ENCODE measurements around the gene GALNT11. TPM values are rescaled to one million over a fixed set of nuclear protein-coding genes. Genes with fewer than 3 reads are reported as not detected.

Gene GALNT11
- total and polyA plus RNA-seq, 9 of the 15 experiments (the other 6 are each of a cell fraction or from before 2014, with no cell fraction given): 8.2 to 59.5 (median 36.5) TPM

- intact Hi-C loops (cut with micrococcal nuclease): no loop called here
- no peaks in the 10 kb centered on the region for H3K9me3 ChIP-seq (replicated peaks; ENCODE audit: control insufficient read depth, insufficient read depth, low read depth, low read length)
- ChIA-PET POLR2A (interaction anchor here (0.7 to 2.0 kb wide), 2 partner anchors 13 to 16 kb away, joined by 4 read pairs; no protein-coding TSS in a partner anchor), CTCF (ENCODE audit: low intra/inter-chr PET ratio) (no interaction called here)
- peaks cover 4% of the 10 kb centered on the region; the same call in 1 of the 3 replicates for H3K79me2 ChIP-seq (ENCODE audit: control insufficient read depth, insufficient read depth, low read length)
- no peak overlapping the region for H3K4me3 ChIP-seq
- no peak overlapping the region for H3K4me2 ChIP-seq (ENCODE audit: insufficient read depth, low read length)
- in situ Hi-C loops (cut with MboI): no loop called here
- H2AFZ ChIP-seq (ENCODE audit: low read depth, low read length): no peak overlapping the region
- H3K27ac ChIP-seq (ENCODE audit: extremely low read depth, low read depth, low read length): no peak overlapping the region
- no peaks in the 10 kb centered on the region; a peak in 1 of 5 replicates for H3K4me1 ChIP-seq (replicated peaks in 1 of 2; ENCODE audit: control insufficient read depth in 2 of 2, insufficient read depth in 2 of 2, low read length in 2 of 2)
- TF ChIP-seq SMARCE1 (IDR thresholded peaks at IDR 0.05) (no peak), ZNF740 (CRISPR knock-in tag; IDR thresholded peaks at IDR 0.05) (no peak), ZNF740 (tag; IDR thresholded peaks at IDR 0.05) (no peak), MTA2 (IDR thresholded peaks at IDR 0.05; ENCODE audit: low read depth) (no peak), SNIP1 (IDR thresholded peaks at IDR 0.05; ENCODE audit: low read depth) (no peak), NCOA6 (IDR thresholded peaks at IDR 0.05) (no peak), PTRF (tag; IDR thresholded peaks at IDR 0.05) (no peak), CEBPB (tag; IDR thresholded peaks at IDR 0.05) (no peak), SP1 (CRISPR knock-in tag; IDR thresholded peaks at IDR 0.05) (no peak), RBM14 (IDR thresholded peaks at IDR 0.05; ENCODE audit: borderline replicate concordance, insufficient read depth, low read depth, low read length) (no peak), RCOR1 (IDR thresholded peaks at IDR 0.05; ENCODE audit: borderline replicate concordance in 1 of 2, low read depth in 2 of 2, low read length in 2 of 2) (no peak), TAF9B (IDR thresholded peaks at IDR 0.05; ENCODE audit: partially characterized antibody) (no peak)
- TF ChIP-seq, protein P1, sequence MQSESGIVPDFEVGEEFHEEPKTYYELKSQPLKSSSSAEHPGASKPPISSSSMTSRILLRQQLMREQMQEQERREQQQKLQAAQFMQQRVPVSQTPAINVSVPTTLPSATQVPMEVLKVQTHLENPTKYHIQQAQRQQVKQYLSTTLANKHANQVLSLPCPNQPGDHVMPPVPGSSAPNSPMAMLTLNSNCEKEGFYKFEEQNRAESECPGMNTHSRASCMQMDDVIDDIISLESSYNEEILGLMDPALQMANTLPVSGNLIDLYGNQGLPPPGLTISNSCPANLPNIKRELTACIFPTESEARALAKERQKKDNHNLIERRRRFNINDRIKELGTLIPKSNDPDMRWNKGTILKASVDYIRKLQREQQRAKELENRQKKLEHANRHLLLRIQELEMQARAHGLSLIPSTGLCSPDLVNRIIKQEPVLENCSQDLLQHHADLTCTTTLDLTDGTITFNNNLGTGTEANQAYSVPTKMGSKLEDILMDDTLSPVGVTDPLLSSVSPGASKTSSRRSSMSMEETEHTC (IDR thresholded peaks at IDR 0.05): no peak
- TF ChIP-seq, protein P2, sequence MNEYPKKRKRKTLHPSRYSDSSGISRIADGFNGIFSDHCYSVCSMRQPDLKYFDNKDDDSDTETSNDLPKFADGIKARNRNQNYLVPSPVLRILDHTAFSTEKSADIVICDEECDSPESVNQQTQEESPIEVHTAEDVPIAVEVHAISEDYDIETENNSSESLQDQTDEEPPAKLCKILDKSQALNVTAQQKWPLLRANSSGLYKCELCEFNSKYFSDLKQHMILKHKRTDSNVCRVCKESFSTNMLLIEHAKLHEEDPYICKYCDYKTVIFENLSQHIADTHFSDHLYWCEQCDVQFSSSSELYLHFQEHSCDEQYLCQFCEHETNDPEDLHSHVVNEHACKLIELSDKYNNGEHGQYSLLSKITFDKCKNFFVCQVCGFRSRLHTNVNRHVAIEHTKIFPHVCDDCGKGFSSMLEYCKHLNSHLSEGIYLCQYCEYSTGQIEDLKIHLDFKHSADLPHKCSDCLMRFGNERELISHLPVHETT (CRISPR knock-in tag; conservative IDR thresholded peaks at IDR 0.05 in 1 of 2, IDR thresholded peaks at IDR 0.05 in 1 of 2): no peak
- TF ChIP-seq, protein P3, sequence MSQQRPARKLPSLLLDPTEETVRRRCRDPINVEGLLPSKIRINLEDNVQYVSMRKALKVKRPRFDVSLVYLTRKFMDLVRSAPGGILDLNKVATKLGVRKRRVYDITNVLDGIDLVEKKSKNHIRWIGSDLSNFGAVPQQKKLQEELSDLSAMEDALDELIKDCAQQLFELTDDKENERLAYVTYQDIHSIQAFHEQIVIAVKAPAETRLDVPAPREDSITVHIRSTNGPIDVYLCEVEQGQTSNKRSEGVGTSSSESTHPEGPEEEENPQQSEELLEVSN (IDR thresholded peaks at IDR 0.05; ENCODE audit: borderline replicate concordance in 1 of 2, extremely low read depth in 1 of 2, insufficient read depth in 1 of 2, insufficient read length in 1 of 2, low read depth in 1 of 2, low read length in 1 of 2, poor library complexity in 1 of 2, severe bottlenecking in 1 of 2): no peak
- FAIRE-seq (no peak), DNase-seq (ENCODE audit: extremely low read depth in 1 of 4, low spot score in 3 of 4) (no peak), ATAC-seq (no peak)
- no peak overlapping the region for H3K9ac ChIP-seq (ENCODE audit: insufficient read depth in 1 of 2, low read depth in 2 of 2, low read length in 2 of 2)
- 67% methylated on average over 6 of the region's 6 CpGs for WGBS (ENCODE audit: insufficient coverage, low coverage, missing lambda C conversion rate)
- H3K36me3 ChIP-seq (ENCODE audit: control insufficient read depth, insufficient read depth, low read length): no peaks in the 10 kb centered on the region
- H3K9me1 ChIP-seq (ENCODE audit: control insufficient read depth, insufficient read depth, low read length): no peaks in the 10 kb centered on the region
- no TSS peak for BruUV-seq (replicated peaks)
- H3K27me3 ChIP-seq (ENCODE audit: control insufficient read depth in 2 of 2, insufficient read depth in 2 of 2, low read length in 2 of 2): no peaks in the 10 kb centered on the region
- peaks cover 5% of the 10 kb centered on the region; the same call in 1 of the 2 replicates for H4K20me1 ChIP-seq (replicated peaks; ENCODE audit: control insufficient read depth, insufficient read depth, low read length)
Measured at GRCh38 chr7:152078025-152078424, 52.6 kb downstream of the GALNT11 start.
